Measurements from ENCODE around the gene ATP8B1. TPM values are rescaled to one million over a fixed set of nuclear protein-coding genes. Genes with fewer than 3 reads are reported as not detected.
"Not testable (repeated sequence)": the region's sequence is repeated elsewhere in the genome, so short reads cannot be mapped to it uniquely, and the experiment has no call there.

ATP8B1 gene
- total RNA-seq, 4 donors from 2014 or later = 17.4 to 26.2 (median 23.4) TPM

DNA sequence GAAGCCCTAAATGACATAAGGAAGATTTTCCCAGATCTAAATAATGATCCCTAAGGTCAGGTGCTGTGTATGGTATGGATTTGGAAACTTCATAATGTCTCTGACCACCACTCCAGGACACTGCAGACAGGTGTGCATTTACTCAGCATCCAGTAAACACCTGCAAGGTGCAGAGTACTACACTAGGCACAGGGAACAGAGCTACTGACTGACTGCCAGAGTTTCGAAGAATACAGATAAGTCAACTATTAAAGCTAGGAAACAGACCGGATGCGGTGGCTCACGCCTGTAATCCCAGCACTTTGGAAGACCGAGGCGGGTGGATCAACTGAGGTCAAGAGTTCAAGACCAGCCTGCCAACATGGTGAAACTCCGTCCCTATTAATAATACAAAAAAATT lies 65.0 kb downstream of the ATP8B1 start:
- no peaks in the 10 kb centered on the region for H3K27me3 ChIP-seq
- TF ChIP-seq, protein P1, sequence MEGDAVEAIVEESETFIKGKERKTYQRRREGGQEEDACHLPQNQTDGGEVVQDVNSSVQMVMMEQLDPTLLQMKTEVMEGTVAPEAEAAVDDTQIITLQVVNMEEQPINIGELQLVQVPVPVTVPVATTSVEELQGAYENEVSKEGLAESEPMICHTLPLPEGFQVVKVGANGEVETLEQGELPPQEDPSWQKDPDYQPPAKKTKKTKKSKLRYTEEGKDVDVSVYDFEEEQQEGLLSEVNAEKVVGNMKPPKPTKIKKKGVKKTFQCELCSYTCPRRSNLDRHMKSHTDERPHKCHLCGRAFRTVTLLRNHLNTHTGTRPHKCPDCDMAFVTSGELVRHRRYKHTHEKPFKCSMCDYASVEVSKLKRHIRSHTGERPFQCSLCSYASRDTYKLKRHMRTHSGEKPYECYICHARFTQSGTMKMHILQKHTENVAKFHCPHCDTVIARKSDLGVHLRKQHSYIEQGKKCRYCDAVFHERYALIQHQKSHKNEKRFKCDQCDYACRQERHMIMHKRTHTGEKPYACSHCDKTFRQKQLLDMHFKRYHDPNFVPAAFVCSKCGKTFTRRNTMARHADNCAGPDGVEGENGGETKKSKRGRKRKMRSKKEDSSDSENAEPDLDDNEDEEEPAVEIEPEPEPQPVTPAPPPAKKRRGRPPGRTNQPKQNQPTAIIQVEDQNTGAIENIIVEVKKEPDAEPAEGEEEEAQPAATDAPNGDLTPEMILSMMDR (IDR thresholded peaks at IDR 0.05) = no peak
- TF ChIP-seq POLR2AphosphoS5 (IDR thresholded peaks at IDR 0.05) = peak; percentile 8
- H3K4me3 ChIP-seq = no peak overlapping the region
- WGBS, 2 donors (ENCODE audit: low coverage in 1 of 2) = 18 to 90% methylated on average over 5 to 6 of the region's 7 CpGs
- H3K27ac ChIP-seq = peak overlapping the region in 3 of 4 donors; percentile 30 to 67 (median 59)
- no peaks in the 10 kb centered on the region for H3K36me3 ChIP-seq
- H3K9me3 ChIP-seq = no peaks in the 10 kb centered on the region
- ATAC-seq = no peak
- peaks cover 2 to 27% (median 6%) of the 10 kb centered on the region in 3 donors for H3K4me1 ChIP-seq

DNA sequence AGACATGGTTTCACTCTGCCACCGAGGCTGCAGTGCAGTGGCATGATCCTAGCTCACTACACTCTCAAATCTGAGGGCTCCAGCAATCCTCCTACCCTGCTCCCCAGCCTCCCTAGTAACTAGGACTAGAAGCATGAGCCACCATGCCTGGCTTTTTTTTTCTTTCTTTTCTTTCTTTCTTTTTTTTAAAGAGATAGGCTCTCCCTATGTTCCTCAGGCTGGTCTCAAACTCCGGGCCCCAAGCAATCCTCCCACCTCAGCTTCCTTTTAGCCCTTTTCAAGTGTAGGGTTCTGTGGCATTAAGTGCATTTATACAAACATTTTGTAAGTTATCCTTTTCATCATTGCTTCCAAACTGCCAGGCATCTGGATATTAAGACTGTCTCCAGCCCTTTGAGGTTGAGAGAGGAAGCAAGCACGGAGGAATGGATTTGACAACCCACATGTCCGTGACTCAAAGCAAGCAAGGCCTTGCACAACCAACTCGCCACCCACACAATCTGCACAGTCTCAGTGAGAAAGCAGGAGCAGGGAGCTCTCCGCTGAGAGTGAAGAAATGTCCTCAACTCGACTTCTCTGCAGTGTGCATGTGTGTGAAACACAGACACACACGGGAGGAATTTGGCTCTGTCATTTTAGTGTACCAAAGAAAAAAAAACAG lies 65.6 kb downstream of the ATP8B1 start:
- ATAC-seq = peak; percentile 96
- no peak for TF ChIP-seq EP300 (IDR thresholded peaks at IDR 0.05)
- no peak for TF ChIP-seq POLR2A (IDR thresholded peaks at IDR 0.05)
- TF ChIP-seq POLR2AphosphoS5 (IDR thresholded peaks at IDR 0.05) = peak; percentile 93
- peak overlapping the region; percentile 30 to 67 (median 50) for H3K27ac ChIP-seq
- H3K36me3 ChIP-seq = no peaks in the 10 kb centered on the region
- WGBS, 2 donors (ENCODE audit: low coverage in 1 of 2) = 18 to 30% methylated on average over 6 of the region's 8 CpGs
- H3K27me3 ChIP-seq = no peaks in the 10 kb centered on the region
- H3K9me3 ChIP-seq = no peaks in the 10 kb centered on the region
- H3K4me1 ChIP-seq = peaks cover 2 to 22% (median 6%) of the 10 kb centered on the region in 3 donors
- no peak overlapping the region for H3K4me3 ChIP-seq

DNA sequence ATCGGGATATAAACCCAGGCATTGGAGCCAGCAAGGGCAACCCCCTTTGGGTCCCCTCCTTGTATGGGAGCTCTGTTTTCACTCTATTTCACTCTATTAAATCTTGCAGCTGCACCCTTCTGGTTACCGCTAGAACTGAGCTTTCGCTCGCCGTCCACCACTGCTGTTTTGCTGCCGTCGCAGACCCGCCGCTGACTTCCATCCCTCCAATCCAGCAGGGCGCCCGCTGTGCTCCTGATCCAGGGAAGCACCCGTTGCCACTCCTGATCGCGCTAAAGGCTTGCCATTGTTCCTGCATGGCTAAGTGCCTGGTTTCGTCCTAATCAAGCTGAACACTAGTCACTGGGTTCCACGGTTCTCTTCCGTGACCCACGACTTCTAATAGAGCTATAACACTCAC lies 68.1 kb downstream of the ATP8B1 start:
- Histone ChIP-seq H3K4me1 (peaks cover 2 to 18% (median 6%) of the 10 kb centered on the region in 3 donors), H3K36me3 (peaks cover 0 to 10% of the 10 kb centered on the region in 2 donors)
- H3K27ac ChIP-seq, H3K9me3 ChIP-seq, H3K4me3 ChIP-seq, H3K27me3 ChIP-seq, ATAC-seq: not testable (repeated sequence)
- 98 to 100% methylated on average over 5 to 10 of the region's 18 CpGs for WGBS, 2 donors (ENCODE audit: low coverage in 1 of 2)

DNA sequence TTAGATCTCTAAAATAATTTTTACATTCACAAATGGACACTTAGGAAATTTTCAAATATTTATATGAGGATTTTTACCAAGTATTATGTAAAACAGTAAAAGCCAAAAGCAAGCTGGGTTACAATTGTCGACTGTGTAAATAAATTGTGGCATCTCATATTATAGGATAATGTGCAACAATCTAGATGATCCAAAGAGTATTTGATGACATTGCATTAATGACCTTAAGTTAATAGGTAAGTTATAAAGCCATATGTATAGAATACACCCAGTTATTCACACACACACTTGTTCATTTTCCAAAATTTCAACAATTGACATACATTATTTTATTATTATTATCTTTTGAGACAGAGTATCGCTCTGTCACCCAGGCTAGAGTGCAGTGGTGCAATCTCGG lies 69.3 kb downstream of the ATP8B1 start:
- no peaks in the 10 kb centered on the region for H3K27me3 ChIP-seq
- 94 to 100% methylated on average over 3 of the region's 3 CpGs for WGBS, 2 donors (ENCODE audit: low coverage in 1 of 2)
- ATAC-seq = no peak
- H3K4me1 ChIP-seq = peaks cover 2 to 18% (median 6%) of the 10 kb centered on the region in 3 donors
- no peak for TF ChIP-seq POLR2A (IDR thresholded peaks at IDR 0.05)
- TF ChIP-seq, protein P1 (IDR thresholded peaks at IDR 0.05) = no peak
- TF ChIP-seq EP300 (IDR thresholded peaks at IDR 0.05) = no peak
- TF ChIP-seq POLR2AphosphoS5 (IDR thresholded peaks at IDR 0.05) = no peak
- H3K36me3 ChIP-seq = peaks cover 0 to 10% of the 10 kb centered on the region in 2 donors
- H3K9me3 ChIP-seq = no peaks in the 10 kb centered on the region
- no peak overlapping the region for H3K27ac ChIP-seq
- no peak overlapping the region for H3K4me3 ChIP-seq

DNA sequence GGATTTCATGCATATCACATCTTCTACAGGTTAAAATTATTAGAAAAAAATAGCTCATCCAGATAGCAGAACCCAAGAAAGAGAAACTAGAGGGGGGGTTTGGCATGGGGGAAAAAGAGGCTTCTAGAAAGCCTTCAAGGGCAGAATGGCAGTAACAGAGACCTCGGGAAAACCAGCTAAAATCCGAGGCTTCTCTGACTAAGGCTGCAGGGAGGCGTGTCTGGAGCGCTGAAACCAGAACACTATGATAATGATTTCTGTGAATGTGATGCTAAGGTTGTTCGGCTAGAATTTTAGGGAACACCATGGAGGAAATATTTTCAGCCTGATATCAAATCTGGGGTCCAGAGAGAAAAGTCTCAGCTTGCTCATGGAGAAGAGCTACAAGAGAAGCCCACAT lies 73.0 kb downstream of the ATP8B1 start:
- Histone ChIP-seq H3K4me3 (no peak overlapping the region), H3K4me1 (peaks cover 0 to 13% (median 0%) of the 10 kb centered on the region in 3 donors), H3K9me3 (no peaks in the 10 kb centered on the region), H3K27me3 (no peaks in the 10 kb centered on the region), H3K27ac (no peak overlapping the region), H3K36me3 (peaks cover 0 to 25% of the 10 kb centered on the region in 2 donors)
- no peak for ATAC-seq
- TF ChIP-seq POLR2AphosphoS5 (IDR thresholded peaks at IDR 0.05) = no peak
- TF ChIP-seq, protein P1 (IDR thresholded peaks at IDR 0.05) = no peak
- no peak for TF ChIP-seq EP300 (IDR thresholded peaks at IDR 0.05)
- TF ChIP-seq POLR2A (IDR thresholded peaks at IDR 0.05) = no peak
- WGBS, 2 donors (ENCODE audit: low coverage in 1 of 2) = 91 to 96% methylated on average over 5 of the region's 5 CpGs

DNA sequence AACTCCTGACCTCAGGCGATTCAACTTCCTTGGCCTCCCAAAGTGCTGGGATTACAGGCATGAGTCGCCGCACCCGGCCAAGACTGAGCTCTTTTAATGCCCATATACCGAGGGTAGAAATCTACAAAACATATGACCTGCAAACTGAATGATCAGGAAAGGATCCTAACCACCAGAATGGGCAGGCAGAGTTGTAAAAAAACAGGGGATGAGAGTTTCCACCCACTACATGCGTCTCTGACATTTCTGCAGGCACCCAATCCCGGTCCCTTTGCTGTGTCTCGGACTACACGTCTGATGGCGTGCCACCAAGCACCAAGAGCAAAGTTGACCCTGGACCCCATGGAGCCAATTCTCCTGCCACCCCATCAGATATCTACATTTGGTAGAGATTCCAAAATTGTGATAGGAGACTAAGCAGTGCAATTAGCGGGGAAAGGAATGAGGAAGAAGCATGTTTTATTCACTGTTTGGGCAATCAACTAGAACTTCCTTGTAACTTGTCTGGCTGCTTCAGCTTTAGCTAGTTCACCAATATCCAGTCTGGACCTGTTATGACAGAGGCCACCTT lies 74.1 kb downstream of the ATP8B1 start:
- Histone ChIP-seq H3K27ac (peak overlapping the region in 1 of 4 donors; percentile 29), H3K36me3 (peaks cover 0 to 25% of the 10 kb centered on the region in 2 donors), H3K9me3 (no peaks in the 10 kb centered on the region), H3K27me3 (no peaks in the 10 kb centered on the region), H3K4me1 (peaks cover 0 to 13% (median 0%) of the 10 kb centered on the region in 3 donors), H3K4me3 (no peak overlapping the region)
- no peak for ATAC-seq
- no peak for TF ChIP-seq EP300 (IDR thresholded peaks at IDR 0.05)
- TF ChIP-seq, protein P1 (IDR thresholded peaks at IDR 0.05) = no peak
- no peak for TF ChIP-seq POLR2AphosphoS5 (IDR thresholded peaks at IDR 0.05)
- TF ChIP-seq POLR2A (IDR thresholded peaks at IDR 0.05) = no peak
- WGBS, 2 donors (ENCODE audit: low coverage in 1 of 2) = 59% methylated on average over 11 of the region's 11 CpGs; no CpG with 5 or more reads in 1 of the 2 donors
